Ovary (tissue), 3 donors: ENCODE measurements around the gene CDH24.

Source experiments
- CTCF ChIP-seq, 3 donors: fragments of 450-650 bp in 2 of 3; fragments of 200-600 bp in 1 of 3; IDR thresholded peaks; one replicate each; pipeline versions ENCODE4 v1.5.1 to v1.8.0; 2016 to 2022; ENCODE audit warnings: antibody characterized with exemption in 3 of 3, mild to moderate bottlenecking in 1 of 3
- POLR2A ChIP-seq: fragments of 450-650 bp; IDR thresholded peaks from one replicate; pipeline ENCODE4 v1.6.1; 2017; ENCODE audit warnings: antibody characterized with exemption, mild to moderate bottlenecking, moderate library complexity
- donor health status: DM: no; HTN: no; CAD: no.

- TF ChIP-seq CTCF (IDR thresholded peaks at IDR 0.05) = no peak
- TF ChIP-seq POLR2A = no peak
Observed at GRCh38 chr14:23030936-23031335, 26.4 kb downstream of the CDH24 start.
